Cardiac muscle cell (in vitro differentiated cells and primary cell): ENCODE data around the gene FUNDC2. TPM values are rescaled to one million over a fixed set of nuclear protein-coding genes. Genes with fewer than 3 reads are reported as not detected.

Experiments used
- DNase-seq, 2 donors: peaks; one replicate each; pipeline versions ENCODE4 v3.0.0 to v3.0.0-alpha.2; 2010 to 2017; ENCODE audit warnings: low read depth in 1 of 2, low spot score in 1 of 2
- H3K27ac ChIP-seq: fragments of 200-600 bp; sonication (generic); 2 replicates; pipeline ENCODE4 v1.5.1; 2016
- H3K27me3 ChIP-seq: fragments of 200-600 bp; sonication (generic); 2 replicates; pipeline ENCODE4 v1.6.0; 2016; ENCODE audit warnings: control low read depth
- H3K36me3 ChIP-seq: fragments of 200-600 bp; sonication (generic); 2 replicates; pipeline ENCODE4 v1.5.1; 2016; ENCODE audit warnings: control low read depth
- H3K4me1 ChIP-seq: fragments of 200-600 bp; sonication (generic); 2 replicates; pipeline ENCODE4 v1.8.1; 2017; ENCODE audit warnings: low read depth, mild to moderate bottlenecking, mixed run types
- H3K4me3 ChIP-seq: fragments of 200-600 bp; sonication (generic); 2 replicates; pipeline ENCODE4 v1.5.1; 2016; ENCODE audit warnings: mild to moderate bottlenecking
- H3K9me3 ChIP-seq: fragments of 200-600 bp; sonication (generic); 2 replicates; pipeline ENCODE4 v1.5.1; 2017; ENCODE audit warnings: low read depth, mild to moderate bottlenecking, control low read depth
- polyA plus RNA-seq: library from polyadenylated mRNA; unstranded; fragments of >200 nt; fragmentation: Nextera tagmentation; extraction: Ambion mirVana; gene quantifications from 2 replicates; pipeline ENCODE4 v1.2.1, GENCODE V29; 2016
- total RNA-seq: library from RNA; depleted of rRNA; stranded (reverse); fragments of >200 nt; gene quantifications from 2 replicates; pipeline ENCODE4 v1.2.3, GENCODE V29; 2016
- TF ChIP-seq, protein P1 (sequence below): IDR thresholded peaks from 2 replicates; pipeline ENCODE4 v1.5.1; 2012; ENCODE audit warnings: low read depth, mild to moderate bottlenecking, low read length

Gene FUNDC2
- total RNA-seq (51.0 and 62.6 TPM in 2 replicates), polyA plus RNA-seq (119 and 126 TPM in 2 replicates)

DNA sequence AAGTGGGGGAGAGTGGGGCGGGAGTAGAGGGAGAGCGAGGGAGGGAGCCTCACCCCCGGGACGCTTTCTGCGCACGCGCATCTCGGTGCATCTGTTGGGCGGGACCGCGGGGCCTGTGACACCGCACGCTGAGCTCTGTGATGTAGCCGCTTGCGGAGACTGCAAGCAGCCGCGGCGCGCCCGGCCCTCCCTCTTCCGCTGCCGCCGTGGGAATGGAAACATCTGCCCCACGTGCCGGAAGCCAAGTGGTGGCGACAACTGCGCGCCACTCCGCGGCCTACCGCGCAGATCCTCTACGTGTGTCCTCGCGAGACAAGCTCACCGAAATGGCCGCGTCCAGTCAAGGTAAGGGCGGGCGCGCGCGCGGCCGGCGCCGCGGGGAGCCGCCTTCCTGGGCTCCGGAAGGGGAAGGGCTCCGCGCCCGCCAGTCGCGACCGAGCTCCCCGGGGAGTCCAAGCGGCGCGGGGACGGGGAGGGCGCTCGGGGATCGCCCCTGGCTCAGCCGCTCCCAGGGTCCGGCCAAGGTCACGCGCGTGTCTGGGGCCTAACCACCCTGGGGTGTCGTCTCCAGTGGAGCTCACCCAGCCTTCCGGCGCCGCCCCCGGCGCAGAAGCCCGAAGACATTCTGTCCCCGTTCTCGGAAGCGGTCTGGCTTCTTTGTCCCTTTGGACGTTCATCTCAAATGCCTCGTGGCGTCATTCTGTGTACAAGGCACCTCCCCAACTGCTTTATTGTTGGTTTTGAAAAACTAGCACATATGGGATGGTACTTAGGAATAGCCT, at the start of gene FUNDC2:
Gene FUNDC2, plus strand, starts transcription at position 118 of the 782 bp plus-strand sequence. Its CDS starts 95 bp downstream, at position 213.
- no peaks in the 10 kb centered on the region for H3K27me3 ChIP-seq
- TF ChIP-seq, protein P1, sequence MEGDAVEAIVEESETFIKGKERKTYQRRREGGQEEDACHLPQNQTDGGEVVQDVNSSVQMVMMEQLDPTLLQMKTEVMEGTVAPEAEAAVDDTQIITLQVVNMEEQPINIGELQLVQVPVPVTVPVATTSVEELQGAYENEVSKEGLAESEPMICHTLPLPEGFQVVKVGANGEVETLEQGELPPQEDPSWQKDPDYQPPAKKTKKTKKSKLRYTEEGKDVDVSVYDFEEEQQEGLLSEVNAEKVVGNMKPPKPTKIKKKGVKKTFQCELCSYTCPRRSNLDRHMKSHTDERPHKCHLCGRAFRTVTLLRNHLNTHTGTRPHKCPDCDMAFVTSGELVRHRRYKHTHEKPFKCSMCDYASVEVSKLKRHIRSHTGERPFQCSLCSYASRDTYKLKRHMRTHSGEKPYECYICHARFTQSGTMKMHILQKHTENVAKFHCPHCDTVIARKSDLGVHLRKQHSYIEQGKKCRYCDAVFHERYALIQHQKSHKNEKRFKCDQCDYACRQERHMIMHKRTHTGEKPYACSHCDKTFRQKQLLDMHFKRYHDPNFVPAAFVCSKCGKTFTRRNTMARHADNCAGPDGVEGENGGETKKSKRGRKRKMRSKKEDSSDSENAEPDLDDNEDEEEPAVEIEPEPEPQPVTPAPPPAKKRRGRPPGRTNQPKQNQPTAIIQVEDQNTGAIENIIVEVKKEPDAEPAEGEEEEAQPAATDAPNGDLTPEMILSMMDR, result no peak
- no peaks in the 10 kb centered on the region for H3K36me3 ChIP-seq
- H3K4me1 ChIP-seq, result peaks cover 10% of the 10 kb centered on the region
- H3K27ac ChIP-seq, result peak within 1 kb of the TSS; percentile 99
- no peaks in the 10 kb centered on the region for H3K9me3 ChIP-seq
- DNase-seq, result peak; percentile 93 to 95
- peak within 1 kb of the TSS; percentile 51 for H3K4me3 ChIP-seq

DNA sequence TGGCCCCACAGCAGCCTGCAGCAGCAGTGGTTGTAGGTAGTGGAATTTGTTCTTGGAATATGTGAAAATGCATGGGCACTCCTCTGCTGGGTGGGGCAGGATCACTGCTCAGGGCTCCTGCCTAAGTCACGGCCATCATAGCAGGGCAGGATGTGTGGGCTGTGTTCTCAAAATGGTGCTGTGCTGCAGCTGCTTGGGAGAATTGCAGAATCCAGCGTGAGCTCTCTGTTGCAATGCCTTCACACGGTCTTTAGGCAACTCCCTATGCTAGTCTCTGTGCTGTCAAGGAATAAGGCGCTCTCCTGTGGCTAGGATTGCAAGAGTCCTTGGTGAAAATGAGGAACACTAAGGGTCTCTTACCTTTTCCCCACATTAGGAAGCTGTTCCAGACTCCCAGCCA, 47.0 kb upstream of the FUNDC2 start:
- H3K4me1 ChIP-seq, result no peaks in the 10 kb centered on the region
- TF ChIP-seq, protein P1, result no peak
- DNase-seq, result no peak

DNA sequence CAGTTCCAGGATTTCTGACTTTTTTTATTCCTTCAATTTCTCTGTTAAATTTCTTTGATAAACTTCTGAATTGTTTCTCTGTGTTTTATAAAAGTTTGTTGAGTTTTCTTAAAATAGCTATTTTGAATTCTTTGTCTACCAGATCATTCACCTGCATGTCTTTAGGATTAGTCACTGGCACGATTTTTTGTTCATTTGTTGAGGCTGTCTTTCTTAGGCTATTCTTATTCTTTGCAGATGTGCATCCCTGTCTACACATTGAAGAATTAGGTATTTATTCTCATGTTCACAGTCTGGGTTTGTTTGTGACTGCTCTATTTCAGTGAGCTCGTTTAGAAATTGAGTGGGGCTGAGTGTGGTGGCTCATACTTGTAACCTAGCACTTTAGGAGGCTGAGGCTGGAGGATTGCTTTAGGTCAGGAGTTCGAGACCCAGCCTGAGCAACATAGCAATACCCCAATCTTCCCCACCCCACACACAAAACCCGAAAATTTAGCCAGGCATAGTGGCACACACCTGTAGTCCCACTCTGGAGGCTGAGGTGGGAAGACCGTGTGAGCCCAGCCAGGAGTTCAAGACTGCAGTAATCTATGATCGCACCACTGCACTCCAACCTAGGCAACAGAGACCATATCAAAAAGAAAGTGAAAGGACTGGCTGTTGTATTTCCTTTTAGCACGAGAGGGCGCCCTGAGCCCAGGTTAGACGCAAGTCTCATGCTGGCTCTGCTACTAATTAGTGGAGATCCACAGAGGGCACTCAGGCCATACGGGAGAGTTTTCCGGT, 46.1 kb upstream of the FUNDC2 start:
- Histone ChIP-seq H3K4me3 (no peak overlapping the region), H3K27ac (no peak overlapping the region), H3K27me3 (no peaks in the 10 kb centered on the region), H3K9me3 (no peaks in the 10 kb centered on the region), H3K36me3 (no peaks in the 10 kb centered on the region), H3K4me1 (no peaks in the 10 kb centered on the region)
- TF ChIP-seq, protein P1, result peak; percentile 61
- DNase-seq, result peak; percentile 66 to 74

More for the DNA sequence above, 47.0 kb upstream of the FUNDC2 start:
- no peaks in the 10 kb centered on the region for H3K27me3 ChIP-seq
- H3K9me3 ChIP-seq, result no peaks in the 10 kb centered on the region
- H3K27ac ChIP-seq, result no peak overlapping the region
- H3K4me3 ChIP-seq, result no peak overlapping the region
- no peaks in the 10 kb centered on the region for H3K36me3 ChIP-seq

DNA sequence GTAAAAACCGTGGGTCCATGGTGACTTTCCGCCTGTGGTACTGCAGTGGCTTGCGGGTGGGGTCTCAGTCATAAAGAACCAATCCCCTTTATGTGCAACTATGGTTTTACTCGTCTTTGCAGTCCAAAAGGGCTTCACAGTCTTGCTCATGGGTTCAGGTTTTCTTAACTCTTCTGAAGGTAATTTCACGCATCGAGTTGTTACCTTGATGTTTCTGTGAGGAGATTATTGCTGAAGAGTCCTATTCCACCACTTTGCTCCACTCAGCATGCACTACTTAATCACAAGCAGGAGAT, 45.6 kb upstream of the FUNDC2 start:
- TF ChIP-seq, protein P1, result no peak
- Histone ChIP-seq H3K4me3 (no peak overlapping the region), H3K27me3 (no peaks in the 10 kb centered on the region), H3K27ac (no peak overlapping the region), H3K4me1 (no peaks in the 10 kb centered on the region), H3K9me3 (no peaks in the 10 kb centered on the region), H3K36me3 (no peaks in the 10 kb centered on the region)
- DNase-seq, result no peak

DNA sequence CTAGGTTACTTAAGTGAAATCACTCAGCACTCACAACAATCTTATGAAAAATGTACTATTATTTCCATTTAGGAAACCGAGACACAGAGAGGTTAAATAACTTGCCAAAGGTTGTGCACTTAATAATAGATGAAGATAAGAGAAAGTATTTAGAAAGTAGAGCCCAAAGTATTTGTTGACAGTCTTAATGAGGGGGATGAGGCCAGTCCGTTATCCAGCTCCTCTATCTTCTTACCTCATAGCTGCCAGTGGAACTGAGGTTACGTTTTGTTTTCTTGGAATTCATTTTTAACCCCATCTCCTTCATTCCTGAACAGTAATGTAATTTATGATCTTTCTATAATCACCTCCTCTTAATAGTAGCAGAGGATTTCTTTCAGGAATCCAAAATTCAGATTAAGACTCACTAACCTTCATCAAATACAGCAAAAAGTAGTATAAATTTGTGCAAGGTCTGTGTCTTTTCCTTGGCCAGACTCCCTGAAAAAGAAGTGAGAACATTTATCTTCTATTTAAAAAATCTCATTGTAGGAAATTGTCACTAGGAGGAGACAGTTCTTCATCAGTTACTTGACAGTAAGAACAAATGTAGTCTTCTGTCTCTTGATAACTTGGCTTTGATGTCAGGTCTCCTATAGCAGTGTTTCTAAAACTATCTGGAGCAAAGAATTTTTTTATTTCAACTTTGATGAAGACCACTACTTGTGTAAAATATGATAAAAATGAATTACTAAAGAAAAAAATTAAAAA, 39.6 kb upstream of the FUNDC2 start:
- Histone ChIP-seq H3K9me3 (no peaks in the 10 kb centered on the region), H3K4me3 (no peak overlapping the region), H3K27me3 (no peaks in the 10 kb centered on the region), H3K27ac (no peak overlapping the region), H3K4me1 (peaks cover 5% of the 10 kb centered on the region), H3K36me3 (no peaks in the 10 kb centered on the region)
- DNase-seq, result peak in 1 of 2 donors; percentile 38
- TF ChIP-seq, protein P1, result no peak
